HG03159 (cell line): ENCODE results near the gene EPHA2.

ENCODE experiments used
- ATAC-seq: cut with Tn5 transposase; IDR thresholded peaks from one replicate; pipeline ENCODE4 v1.9.1; 2021; ENCODE audit warnings: mild to moderate bottlenecking, moderate library complexity; ENCODE audit not compliant: unreplicated experiment

EPHA2 gene

GRCh38 chr1:16151196-16151994, 4.5 kb downstream of the EPHA2 start:
- ATAC-seq: no peak

GRCh38 chr1:16150508-16150907, 5.4 kb downstream of the EPHA2 start:
- ATAC-seq: no peak

- ATAC-seq: no peak
Measured at GRCh38 chr1:16149702-16150488, 6.0 kb downstream of the EPHA2 start.

GRCh38 chr1:16149146-16149545, 6.7 kb downstream of the EPHA2 start:
- ATAC-seq: no peak

- no peak for ATAC-seq
Measured at GRCh38 chr1:16148329-16149092, 7.4 kb downstream of the EPHA2 start.

GRCh38 chr1:16147156-16147926, 8.5 kb downstream of the EPHA2 start:
- ATAC-seq: no peak

GRCh38 chr1:16146279-16147155, 9.4 kb downstream of the EPHA2 start:
- ATAC-seq: no peak

GRCh38 chr1:16145662-16146278, 10.1 kb downstream of the EPHA2 start:
- no peak for ATAC-seq

- no peak for ATAC-seq
Measured at GRCh38 chr1:16145030-16145661, 10.7 kb downstream of the EPHA2 start.

- no peak for ATAC-seq
Measured at GRCh38 chr1:16144325-16145029, 11.4 kb downstream of the EPHA2 start.

- ATAC-seq: no peak
Measured at GRCh38 chr1:16143566-16144324, 12.1 kb downstream of the EPHA2 start.

- ATAC-seq: no peak
Measured at GRCh38 chr1:16143005-16143565, 12.8 kb downstream of the EPHA2 start.

- ATAC-seq: no peak
Measured at GRCh38 chr1:16142383-16142995, 13.4 kb downstream of the EPHA2 start.

GRCh38 chr1:16141573-16142336, 14.1 kb downstream of the EPHA2 start:
- ATAC-seq: no peak

- ATAC-seq: no peak
Measured at GRCh38 chr1:16140068-16140596, 15.7 kb downstream of the EPHA2 start.
